Stromal cell of bone marrow (primary cell): ENCODE results near the gene BMPR1B.

Source experiments
- DNase-seq: peaks from one replicate; pipeline ENCODE4 v3.0.0-alpha.2; 2012; ENCODE audit warnings: low read depth

Gene BMPR1B

GRCh38 chr4:94960708-94961107 is 203.0 kb downstream of the BMPR1B start:
- DNase-seq: no peak

GRCh38 chr4:94961420-94961819 is 203.7 kb downstream of the BMPR1B start:
- peak; percentile 18 for DNase-seq

GRCh38 chr4:94962484-94962883 is 204.7 kb downstream of the BMPR1B start:
- no peak for DNase-seq

GRCh38 chr4:94965852-94966251 is 208.1 kb downstream of the BMPR1B start:
- no peak for DNase-seq

- DNase-seq: no peak
Measured at GRCh38 chr4:94968493-94968892, 210.7 kb downstream of the BMPR1B start.

GRCh38 chr4:94970650-94971049 is 212.9 kb downstream of the BMPR1B start:
- DNase-seq: no peak

- DNase-seq: peak; percentile 57
Measured at GRCh38 chr4:94974773-94975172, 217.0 kb downstream of the BMPR1B start.

- peak; percentile 95 for DNase-seq
Measured at GRCh38 chr4:94976371-94977011, 218.7 kb downstream of the BMPR1B start.

- DNase-seq: peak; percentile 84
Measured at GRCh38 chr4:94978904-94979303, 221.1 kb downstream of the BMPR1B start.

- no peak for DNase-seq
Measured at GRCh38 chr4:94979621-94980020, 221.9 kb downstream of the BMPR1B start.

- peak; percentile 33 for DNase-seq
Measured at GRCh38 chr4:94995684-94996394, 238.1 kb downstream of the BMPR1B start.

- no peak for DNase-seq
Measured at GRCh38 chr4:95000076-95000648, 242.4 kb downstream of the BMPR1B start.

- no peak for DNase-seq
Measured at GRCh38 chr4:95004912-95005311, 247.2 kb downstream of the BMPR1B start.

- DNase-seq: no peak
Measured at GRCh38 chr4:95007998-95008397, 250.2 kb downstream of the BMPR1B start.

GRCh38 chr4:95013236-95013635 is 255.5 kb downstream of the BMPR1B start:
- no peak for DNase-seq

- no peak for DNase-seq
Measured at GRCh38 chr4:95014068-95014467, 256.3 kb downstream of the BMPR1B start.

GRCh38 chr4:95017305-95018064 is 259.7 kb downstream of the BMPR1B start:
- no peak for DNase-seq

- DNase-seq: no peak
Measured at GRCh38 chr4:95018785-95019184, 261.0 kb downstream of the BMPR1B start.

- DNase-seq: no peak
Measured at GRCh38 chr4:95020521-95020920, 262.8 kb downstream of the BMPR1B start.

- DNase-seq: no peak
Measured at GRCh38 chr4:95021099-95021498, 263.3 kb downstream of the BMPR1B start.

GRCh38 chr4:95023110-95023509 is 265.4 kb downstream of the BMPR1B start:
- no peak for DNase-seq

GRCh38 chr4:95027905-95028618 is 270.3 kb downstream of the BMPR1B start:
- DNase-seq: no peak
